ENCODE data around the gene MUC3A. TPM values are rescaled to one million over a fixed set of nuclear protein-coding genes. Genes with fewer than 3 reads are reported as not detected.

Gene MUC3A
- total and polyA plus RNA-seq, 2 of the 8 experiments (the other 6 are each of a cell fraction or from before 2014, with no cell fraction given): 15.4 to 43.9 TPM

DNA sequence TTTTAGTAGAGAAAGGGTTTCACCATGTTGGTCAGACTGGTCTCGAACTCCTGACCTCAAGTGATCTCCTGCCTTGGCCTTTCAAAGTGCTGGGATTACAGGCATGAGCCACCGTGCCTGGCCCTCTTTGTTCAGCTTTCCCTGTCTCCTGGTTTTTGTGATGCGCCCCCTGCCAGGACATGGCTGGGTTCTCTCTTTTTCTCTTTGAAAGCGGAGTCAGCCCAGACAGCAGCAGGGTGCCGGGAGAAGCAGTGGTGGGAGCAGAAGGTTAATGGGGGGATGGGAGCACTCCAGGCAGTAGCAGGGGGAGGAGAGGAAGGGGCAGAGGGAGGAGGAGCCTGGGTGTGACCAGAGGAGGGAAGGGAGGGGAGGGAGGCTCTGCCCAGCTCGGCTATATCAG is 1.8 kb downstream of the MUC3A start (continued):
- TF ChIP-seq, protein P1, sequence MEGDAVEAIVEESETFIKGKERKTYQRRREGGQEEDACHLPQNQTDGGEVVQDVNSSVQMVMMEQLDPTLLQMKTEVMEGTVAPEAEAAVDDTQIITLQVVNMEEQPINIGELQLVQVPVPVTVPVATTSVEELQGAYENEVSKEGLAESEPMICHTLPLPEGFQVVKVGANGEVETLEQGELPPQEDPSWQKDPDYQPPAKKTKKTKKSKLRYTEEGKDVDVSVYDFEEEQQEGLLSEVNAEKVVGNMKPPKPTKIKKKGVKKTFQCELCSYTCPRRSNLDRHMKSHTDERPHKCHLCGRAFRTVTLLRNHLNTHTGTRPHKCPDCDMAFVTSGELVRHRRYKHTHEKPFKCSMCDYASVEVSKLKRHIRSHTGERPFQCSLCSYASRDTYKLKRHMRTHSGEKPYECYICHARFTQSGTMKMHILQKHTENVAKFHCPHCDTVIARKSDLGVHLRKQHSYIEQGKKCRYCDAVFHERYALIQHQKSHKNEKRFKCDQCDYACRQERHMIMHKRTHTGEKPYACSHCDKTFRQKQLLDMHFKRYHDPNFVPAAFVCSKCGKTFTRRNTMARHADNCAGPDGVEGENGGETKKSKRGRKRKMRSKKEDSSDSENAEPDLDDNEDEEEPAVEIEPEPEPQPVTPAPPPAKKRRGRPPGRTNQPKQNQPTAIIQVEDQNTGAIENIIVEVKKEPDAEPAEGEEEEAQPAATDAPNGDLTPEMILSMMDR (IDR thresholded peaks at IDR 0.05; ENCODE audit: control extremely low read depth in 1 of 3, insufficient read depth in 1 of 3, low read depth in 1 of 3, low read length in 3 of 3): peak; percentile 0 to 22 (median 11); a peak in 3 of 4 replicates
- TF ChIP-seq EZH2 (IDR thresholded peaks at IDR 0.05; ENCODE audit: low read depth, low read length, severe bottlenecking) (no peak), PHF8 (conservative IDR thresholded peaks at IDR 0.05; ENCODE audit: low read depth, low read length) (no peak), SUZ12 (IDR thresholded peaks at IDR 0.05; ENCODE audit: low read length) (no peak), EP300 (IDR thresholded peaks at IDR 0.05; ENCODE audit: borderline replicate concordance in 1 of 2, low read depth in 2 of 2, low read length in 2 of 2) (peak in 1 of 2 experiments; percentile 94; a peak in 2 of 3 replicates), HDAC6 (IDR thresholded peaks at IDR 0.05; ENCODE audit: low read depth, low read length) (no peak), TBP (IDR thresholded peaks at IDR 0.05; ENCODE audit: low read depth, low read length) (peak; percentile 73)
- TF ChIP-seq, protein P2, sequence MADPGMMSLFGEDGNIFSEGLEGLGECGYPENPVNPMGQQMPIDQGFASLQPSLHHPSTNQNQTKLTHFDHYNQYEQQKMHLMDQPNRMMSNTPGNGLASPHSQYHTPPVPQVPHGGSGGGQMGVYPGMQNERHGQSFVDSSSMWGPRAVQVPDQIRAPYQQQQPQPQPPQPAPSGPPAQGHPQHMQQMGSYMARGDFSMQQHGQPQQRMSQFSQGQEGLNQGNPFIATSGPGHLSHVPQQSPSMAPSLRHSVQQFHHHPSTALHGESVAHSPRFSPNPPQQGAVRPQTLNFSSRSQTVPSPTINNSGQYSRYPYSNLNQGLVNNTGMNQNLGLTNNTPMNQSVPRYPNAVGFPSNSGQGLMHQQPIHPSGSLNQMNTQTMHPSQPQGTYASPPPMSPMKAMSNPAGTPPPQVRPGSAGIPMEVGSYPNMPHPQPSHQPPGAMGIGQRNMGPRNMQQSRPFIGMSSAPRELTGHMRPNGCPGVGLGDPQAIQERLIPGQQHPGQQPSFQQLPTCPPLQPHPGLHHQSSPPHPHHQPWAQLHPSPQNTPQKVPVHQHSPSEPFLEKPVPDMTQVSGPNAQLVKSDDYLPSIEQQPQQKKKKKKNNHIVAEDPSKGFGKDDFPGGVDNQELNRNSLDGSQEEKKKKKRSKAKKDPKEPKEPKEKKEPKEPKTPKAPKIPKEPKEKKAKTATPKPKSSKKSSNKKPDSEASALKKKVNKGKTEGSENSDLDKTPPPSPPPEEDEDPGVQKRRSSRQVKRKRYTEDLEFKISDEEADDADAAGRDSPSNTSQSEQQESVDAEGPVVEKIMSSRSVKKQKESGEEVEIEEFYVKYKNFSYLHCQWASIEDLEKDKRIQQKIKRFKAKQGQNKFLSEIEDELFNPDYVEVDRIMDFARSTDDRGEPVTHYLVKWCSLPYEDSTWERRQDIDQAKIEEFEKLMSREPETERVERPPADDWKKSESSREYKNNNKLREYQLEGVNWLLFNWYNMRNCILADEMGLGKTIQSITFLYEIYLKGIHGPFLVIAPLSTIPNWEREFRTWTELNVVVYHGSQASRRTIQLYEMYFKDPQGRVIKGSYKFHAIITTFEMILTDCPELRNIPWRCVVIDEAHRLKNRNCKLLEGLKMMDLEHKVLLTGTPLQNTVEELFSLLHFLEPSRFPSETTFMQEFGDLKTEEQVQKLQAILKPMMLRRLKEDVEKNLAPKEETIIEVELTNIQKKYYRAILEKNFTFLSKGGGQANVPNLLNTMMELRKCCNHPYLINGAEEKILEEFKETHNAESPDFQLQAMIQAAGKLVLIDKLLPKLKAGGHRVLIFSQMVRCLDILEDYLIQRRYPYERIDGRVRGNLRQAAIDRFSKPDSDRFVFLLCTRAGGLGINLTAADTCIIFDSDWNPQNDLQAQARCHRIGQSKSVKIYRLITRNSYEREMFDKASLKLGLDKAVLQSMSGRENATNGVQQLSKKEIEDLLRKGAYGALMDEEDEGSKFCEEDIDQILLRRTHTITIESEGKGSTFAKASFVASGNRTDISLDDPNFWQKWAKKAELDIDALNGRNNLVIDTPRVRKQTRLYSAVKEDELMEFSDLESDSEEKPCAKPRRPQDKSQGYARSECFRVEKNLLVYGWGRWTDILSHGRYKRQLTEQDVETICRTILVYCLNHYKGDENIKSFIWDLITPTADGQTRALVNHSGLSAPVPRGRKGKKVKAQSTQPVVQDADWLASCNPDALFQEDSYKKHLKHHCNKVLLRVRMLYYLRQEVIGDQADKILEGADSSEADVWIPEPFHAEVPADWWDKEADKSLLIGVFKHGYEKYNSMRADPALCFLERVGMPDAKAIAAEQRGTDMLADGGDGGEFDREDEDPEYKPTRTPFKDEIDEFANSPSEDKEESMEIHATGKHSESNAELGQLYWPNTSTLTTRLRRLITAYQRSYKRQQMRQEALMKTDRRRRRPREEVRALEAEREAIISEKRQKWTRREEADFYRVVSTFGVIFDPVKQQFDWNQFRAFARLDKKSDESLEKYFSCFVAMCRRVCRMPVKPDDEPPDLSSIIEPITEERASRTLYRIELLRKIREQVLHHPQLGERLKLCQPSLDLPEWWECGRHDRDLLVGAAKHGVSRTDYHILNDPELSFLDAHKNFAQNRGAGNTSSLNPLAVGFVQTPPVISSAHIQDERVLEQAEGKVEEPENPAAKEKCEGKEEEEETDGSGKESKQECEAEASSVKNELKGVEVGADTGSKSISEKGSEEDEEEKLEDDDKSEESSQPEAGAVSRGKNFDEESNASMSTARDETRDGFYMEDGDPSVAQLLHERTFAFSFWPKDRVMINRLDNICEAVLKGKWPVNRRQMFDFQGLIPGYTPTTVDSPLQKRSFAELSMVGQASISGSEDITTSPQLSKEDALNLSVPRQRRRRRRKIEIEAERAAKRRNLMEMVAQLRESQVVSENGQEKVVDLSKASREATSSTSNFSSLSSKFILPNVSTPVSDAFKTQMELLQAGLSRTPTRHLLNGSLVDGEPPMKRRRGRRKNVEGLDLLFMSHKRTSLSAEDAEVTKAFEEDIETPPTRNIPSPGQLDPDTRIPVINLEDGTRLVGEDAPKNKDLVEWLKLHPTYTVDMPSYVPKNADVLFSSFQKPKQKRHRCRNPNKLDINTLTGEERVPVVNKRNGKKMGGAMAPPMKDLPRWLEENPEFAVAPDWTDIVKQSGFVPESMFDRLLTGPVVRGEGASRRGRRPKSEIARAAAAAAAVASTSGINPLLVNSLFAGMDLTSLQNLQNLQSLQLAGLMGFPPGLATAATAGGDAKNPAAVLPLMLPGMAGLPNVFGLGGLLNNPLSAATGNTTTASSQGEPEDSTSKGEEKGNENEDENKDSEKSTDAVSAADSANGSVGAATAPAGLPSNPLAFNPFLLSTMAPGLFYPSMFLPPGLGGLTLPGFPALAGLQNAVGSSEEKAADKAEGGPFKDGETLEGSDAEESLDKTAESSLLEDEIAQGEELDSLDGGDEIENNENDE (IDR thresholded peaks at IDR 0.05; ENCODE audit: insufficient replicate concordance, low read length): peak; percentile 19

All from H1 (cell line).